K562 (cell line): ENCODE data around the gene GTPBP1. TPM values are rescaled to one million over a fixed set of nuclear protein-coding genes. Genes with fewer than 3 reads are reported as not detected.

Experiments
- ATAC-seq: fragments of 200-7000 bp; cut with Tn5 transposase; 3 replicates; pipeline ENCODE4 v1.9.1; 2020; ENCODE audit warnings: moderate library complexity
- BruUV-seq: library from RNA; stranded (reverse); fragments of 400-500 nt; replicated peaks from 2 replicates; lab custom pipeline; 2021; lab: Mats Ljungman, UMichigan
- CTCF ChIA-PET: fragments of 300-600 bp; formaldehyde crosslinking; extraction: SDS; loops from one replicate; lab custom pipeline; 2021; ENCODE audit warnings: low intra/inter-chr PET ratio; lab: Yijun Ruan, JAX
- POLR2A ChIA-PET: fragments of 300-600, 350-650 bp; sonication (Branson Sonifier 250); formaldehyde crosslinking; extraction: SDS; loops from one replicate; lab custom pipeline; 2021; ENCODE audit warnings: antibody characterized with exemption, inconsistent platforms; lab: Yijun Ruan, JAX
- DNase-seq, 4 experiments: peaks; one replicate each; pipeline versions ENCODE4 v3.0.0 to v3.0.0-alpha.2; 2011 to 2018; ENCODE audit warnings: low spot score in 3 of 4, mixed read lengths in 3 of 4; ENCODE audit errors: extremely low read depth in 1 of 4
- FAIRE-seq: peaks from 2 replicates; lab custom pipeline; 2011; peaks lifted over from hg19 to GRCh38; lab: Jason Lieb, UNC
- H2AFZ ChIP-seq: 2 replicates; pipeline ENCODE4 v1.6.0; 2011; ENCODE audit warnings: low read depth, low read length, control low read depth, inconsistent platforms
- H3K27ac ChIP-seq: fragments of 200-600 bp; 3 replicates; pipeline ENCODE4 v1.8.0; 2011; ENCODE audit warnings: low read depth, mild to moderate bottlenecking, control low read depth, inconsistent platforms, low read length, moderate library complexity, mixed read lengths; ENCODE audit errors: extremely low read depth
- H3K27me3 ChIP-seq, 2 experiments: fragments of 300-600 bp in 1 of 2; 2 replicates in 1 of 2; 3 replicates in 1 of 2; pipeline versions ENCODE4 v1.6.0 to v1.8.0; 2011; ENCODE audit warnings: inconsistent platforms in 2 of 2, low read length in 2 of 2, mild to moderate bottlenecking in 1 of 2, mixed read lengths in 1 of 2, moderate library complexity in 1 of 2; ENCODE audit not compliant: control insufficient read depth in 2 of 2, insufficient read depth in 2 of 2
- H3K36me3 ChIP-seq: fragments of 300-600 bp; 3 replicates; pipeline ENCODE4 v1.8.0; 2011; ENCODE audit warnings: mild to moderate bottlenecking, low read length, inconsistent platforms; ENCODE audit not compliant: control insufficient read depth, insufficient read depth
- H3K4me1 ChIP-seq, 2 experiments: fragments of 200-600 bp in 1 of 2; replicated peaks in 1 of 2; 2 replicates in 1 of 2; 3 replicates in 1 of 2; pipeline versions ENCODE4 v1.5.1 to v1.8.0; 2011; ENCODE audit warnings: inconsistent platforms in 2 of 2, low read length in 2 of 2, mild to moderate bottlenecking in 1 of 2, mixed read lengths in 1 of 2, moderate library complexity in 1 of 2; ENCODE audit not compliant: control insufficient read depth in 2 of 2, insufficient read depth in 2 of 2
- H3K4me2 ChIP-seq: 2 replicates; pipeline ENCODE4 v1.6.1; 2011; ENCODE audit warnings: low read length, control low read depth, inconsistent platforms, mixed read lengths; ENCODE audit not compliant: insufficient read depth
- H3K4me3 ChIP-seq: fragments of 200-600 bp; sonication (generic), shearing (Covaris generic); 2 replicates; pipeline ENCODE4 v1.5.1; 2016; ENCODE audit warnings: control low read depth, inconsistent platforms
- H3K79me2 ChIP-seq: fragments of 200-600 bp; 3 replicates; pipeline ENCODE4 v1.8.0; 2011; ENCODE audit warnings: low read length, inconsistent platforms; ENCODE audit not compliant: control insufficient read depth, insufficient read depth
- H3K9ac ChIP-seq, 2 experiments: 2 replicates each; pipeline versions ENCODE4 v1.6.0 to v1.6.1; 2011; ENCODE audit warnings: low read depth in 2 of 2, low read length in 2 of 2, control low read depth in 1 of 2, inconsistent platforms in 1 of 2, mild to moderate bottlenecking in 1 of 2, mixed read lengths in 1 of 2; ENCODE audit not compliant: insufficient read depth in 1 of 2
- H3K9me1 ChIP-seq: one replicate; pipeline ENCODE4 v1.6.0; 2011; ENCODE audit warnings: inconsistent platforms, mild to moderate bottlenecking, low read length, moderate library complexity; ENCODE audit not compliant: control insufficient read depth, insufficient read depth
- H3K9me3 ChIP-seq: replicated peaks from 2 replicates; pipeline ENCODE4 v1.5.1; 2011; ENCODE audit warnings: low read depth, low read length, inconsistent platforms; ENCODE audit not compliant: control insufficient read depth, insufficient read depth
- H4K20me1 ChIP-seq: replicated peaks from 2 replicates; pipeline ENCODE4 v1.6.1; 2011; ENCODE audit warnings: low read length, inconsistent platforms, mixed read lengths; ENCODE audit not compliant: control insufficient read depth, insufficient read depth
- CBFA2T2 ChIP-seq: fragments of 450-650 bp; conservative IDR thresholded peaks from 2 replicates; pipeline ENCODE4 v1.6.1; 2017; ENCODE audit warnings: mild to moderate bottlenecking
- CBFA2T3 ChIP-seq: fragments of 450-650 bp; IDR thresholded peaks from 2 replicates; pipeline ENCODE4 v1.6.1; 2017
- CREM ChIP-seq: IDR thresholded peaks from 2 replicates; pipeline ENCODE4 v1.6.1; 2014; ENCODE audit warnings: antibody characterized with exemption, low read depth
- E2F3 ChIP-seq: fragments of 250-450 bp; sonication (Bioruptor Pico); IDR thresholded peaks from 2 replicates; pipeline ENCODE4 v1.4.0; 2020; ENCODE audit warnings: mild to moderate bottlenecking
- NFIC ChIP-seq: fragments of 450-650 bp; IDR thresholded peaks from 2 replicates; pipeline ENCODE4 v1.6.1; 2017; ENCODE audit warnings: mild to moderate bottlenecking, inconsistent platforms
- TCF3 ChIP-seq: sonication (generic); formaldehyde crosslinking; IDR thresholded peaks from 2 replicates; pipeline ENCODE4 v1.4.0; 2020; ENCODE audit warnings: mild to moderate bottlenecking, missing genetic modification reagents
- ZNF143 ChIP-seq: sonication (generic); formaldehyde crosslinking; IDR thresholded peaks from 2 replicates; pipeline ENCODE4 v1.9.0; 2022; ENCODE audit warnings: mild to moderate bottlenecking, missing genetic modification reagents
- ZNF696 ChIP-seq: fragments of 250-450 bp; sonication (Bioruptor Pico); conservative IDR thresholded peaks from 2 replicates; pipeline ENCODE4 v1.4.0; 2020; ENCODE audit warnings: mild to moderate bottlenecking, moderate library complexity
- ZNF79 ChIP-seq: fragments of 250-450 bp; sonication (Bioruptor Pico); IDR thresholded peaks from 2 replicates; pipeline ENCODE4 v1.4.0; 2020; ENCODE audit warnings: low read depth, mild to moderate bottlenecking, moderate library complexity
- WGBS: fragments of 100-300 bp; shearing (Covaris generic); methylation state at CpG from one replicate; pipeline ENCODE4 v1.1.6; 2016; ENCODE audit warnings: low coverage, mixed read lengths; ENCODE audit not compliant: insufficient coverage; ENCODE audit errors: missing lambda C conversion rate; 5-methylcytosine and 5-hydroxymethylcytosine counted together
- in situ Hi-C: fragments of 300-500 bp; cut with MboI; formaldehyde crosslinking; loops from 4 replicates; pipeline ENCODE4 v1.15.0; 2018; ENCODE audit warnings: inconsistent platforms, mixed read lengths
- intact Hi-C: fragments of 100-400 bp; cut with micrococcal nuclease; formaldehyde crosslinking; loops from 2 replicates; pipeline ENCODE4 v1.14.2; 2022
- polyA plus RNA-seq, 8 experiments: library from polyadenylated mRNA; depleted of rRNA in 4 of 8; stranded (reverse) in 5 of 8; unstranded in 3 of 8; fragments of >200 nt; fragmentation: Nextera tagmentation in 2 of 8; fragmentation: Illumina TruSeq in 1 of 8; extraction: Ambion mirVana in 2 of 8; extraction: Trizol in 1 of 8; gene quantifications; 2 replicates each; pipeline versions ENCODE4 v1.2.1 to v1.2.3, GENCODE V29; 2011 to 2014; ENCODE audit warnings: inconsistent platforms in 1 of 8, missing spikeins in 1 of 8
- total RNA-seq, 7 experiments: library from RNA; depleted of rRNA in 6 of 7; stranded (reverse); fragments of >200 nt in 6 of 7; fragmentation: Illumina TruSeq in 2 of 7; extraction: Trizol in 2 of 7; gene quantifications; 2 replicates each; pipeline versions ENCODE4 v1.2.1 to v1.2.3, GENCODE V29; 2011 to 2021; ENCODE audit warnings: low replicate concordance in 1 of 7
- TF ChIP-seq, protein P1 (sequence below), 2 experiments: fragments of 450-650 bp; IDR thresholded peaks; 2 replicates each; pipeline ENCODE4 v1.6.1; 2016; ENCODE audit warnings: mild to moderate bottlenecking in 2 of 2, borderline replicate concordance in 1 of 2, low read depth in 1 of 2, moderate library complexity in 1 of 2
- TF ChIP-seq, protein P2 (sequence below): sonication (generic); formaldehyde crosslinking; IDR thresholded peaks from 2 replicates; pipeline ENCODE4 v1.8.0; 2022; ENCODE audit warnings: mild to moderate bottlenecking, missing genetic modification reagents

The GTPBP1 gene
- total and polyA plus RNA-seq, 9 of the 15 experiments (the other 6 are each of a cell fraction or from before 2014, with no cell fraction given), result 0.83 to 53.2 (median 23.3) TPM

DNA sequence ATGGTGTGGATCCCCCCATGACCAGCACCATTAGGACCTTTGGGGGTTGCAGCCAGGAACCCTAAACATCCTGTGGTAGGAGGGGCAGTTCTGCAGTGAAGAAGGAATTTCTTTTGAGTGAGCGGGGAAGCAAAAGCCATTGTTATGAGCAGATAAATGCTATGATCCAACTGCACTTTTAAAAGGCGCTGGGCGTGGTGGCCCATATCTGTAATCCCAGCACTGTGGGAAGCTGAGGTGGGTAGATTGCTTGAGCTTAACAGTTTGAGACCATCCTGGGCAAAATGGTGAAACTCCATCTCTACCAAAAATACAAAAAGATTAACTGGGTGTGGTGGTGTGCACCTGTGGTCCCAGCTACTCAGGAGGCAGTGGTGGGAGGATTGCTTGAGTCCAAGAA lies 29.9 kb upstream of the GTPBP1 start:
- in situ Hi-C loops (no loop called here), intact Hi-C loops (no loop called here)
- ChIA-PET POLR2A (interaction anchor here (1.1 to 1.7 kb wide), 3 partner anchors 8 to 85 kb away, joined by 3 to 6 read pairs (median 5); no protein-coding TSS in a partner anchor), CTCF (no interaction called here)
- Histone ChIP-seq H3K9ac (no peak overlapping the region), H3K4me3 (no peak overlapping the region), H3K36me3 (peaks cover 9% of the 10 kb centered on the region; the same call in 2 of the 3 replicates), H2AFZ (no peak overlapping the region), H4K20me1 (no peaks in the 10 kb centered on the region), H3K79me2 (no peaks in the 10 kb centered on the region), H3K4me1 (peaks cover 0 to 6% of the 10 kb centered on the region in 2 experiments; a peak in 3 of 5 replicates), H3K9me3 (no peaks in the 10 kb centered on the region), H3K9me1 (no peaks in the 10 kb centered on the region), H3K27ac (no peak overlapping the region), H3K4me2 (no peak overlapping the region), H3K27me3 (no peaks in the 10 kb centered on the region)
- no peak for ATAC-seq
- WGBS, result 31% methylated on average over 3 of the region's 3 CpGs
- peak; percentile 26 for FAIRE-seq
- no TSS peak for BruUV-seq
- peak in 1 of 4 experiments; percentile 28 for DNase-seq
- TF ChIP-seq, protein P1, sequence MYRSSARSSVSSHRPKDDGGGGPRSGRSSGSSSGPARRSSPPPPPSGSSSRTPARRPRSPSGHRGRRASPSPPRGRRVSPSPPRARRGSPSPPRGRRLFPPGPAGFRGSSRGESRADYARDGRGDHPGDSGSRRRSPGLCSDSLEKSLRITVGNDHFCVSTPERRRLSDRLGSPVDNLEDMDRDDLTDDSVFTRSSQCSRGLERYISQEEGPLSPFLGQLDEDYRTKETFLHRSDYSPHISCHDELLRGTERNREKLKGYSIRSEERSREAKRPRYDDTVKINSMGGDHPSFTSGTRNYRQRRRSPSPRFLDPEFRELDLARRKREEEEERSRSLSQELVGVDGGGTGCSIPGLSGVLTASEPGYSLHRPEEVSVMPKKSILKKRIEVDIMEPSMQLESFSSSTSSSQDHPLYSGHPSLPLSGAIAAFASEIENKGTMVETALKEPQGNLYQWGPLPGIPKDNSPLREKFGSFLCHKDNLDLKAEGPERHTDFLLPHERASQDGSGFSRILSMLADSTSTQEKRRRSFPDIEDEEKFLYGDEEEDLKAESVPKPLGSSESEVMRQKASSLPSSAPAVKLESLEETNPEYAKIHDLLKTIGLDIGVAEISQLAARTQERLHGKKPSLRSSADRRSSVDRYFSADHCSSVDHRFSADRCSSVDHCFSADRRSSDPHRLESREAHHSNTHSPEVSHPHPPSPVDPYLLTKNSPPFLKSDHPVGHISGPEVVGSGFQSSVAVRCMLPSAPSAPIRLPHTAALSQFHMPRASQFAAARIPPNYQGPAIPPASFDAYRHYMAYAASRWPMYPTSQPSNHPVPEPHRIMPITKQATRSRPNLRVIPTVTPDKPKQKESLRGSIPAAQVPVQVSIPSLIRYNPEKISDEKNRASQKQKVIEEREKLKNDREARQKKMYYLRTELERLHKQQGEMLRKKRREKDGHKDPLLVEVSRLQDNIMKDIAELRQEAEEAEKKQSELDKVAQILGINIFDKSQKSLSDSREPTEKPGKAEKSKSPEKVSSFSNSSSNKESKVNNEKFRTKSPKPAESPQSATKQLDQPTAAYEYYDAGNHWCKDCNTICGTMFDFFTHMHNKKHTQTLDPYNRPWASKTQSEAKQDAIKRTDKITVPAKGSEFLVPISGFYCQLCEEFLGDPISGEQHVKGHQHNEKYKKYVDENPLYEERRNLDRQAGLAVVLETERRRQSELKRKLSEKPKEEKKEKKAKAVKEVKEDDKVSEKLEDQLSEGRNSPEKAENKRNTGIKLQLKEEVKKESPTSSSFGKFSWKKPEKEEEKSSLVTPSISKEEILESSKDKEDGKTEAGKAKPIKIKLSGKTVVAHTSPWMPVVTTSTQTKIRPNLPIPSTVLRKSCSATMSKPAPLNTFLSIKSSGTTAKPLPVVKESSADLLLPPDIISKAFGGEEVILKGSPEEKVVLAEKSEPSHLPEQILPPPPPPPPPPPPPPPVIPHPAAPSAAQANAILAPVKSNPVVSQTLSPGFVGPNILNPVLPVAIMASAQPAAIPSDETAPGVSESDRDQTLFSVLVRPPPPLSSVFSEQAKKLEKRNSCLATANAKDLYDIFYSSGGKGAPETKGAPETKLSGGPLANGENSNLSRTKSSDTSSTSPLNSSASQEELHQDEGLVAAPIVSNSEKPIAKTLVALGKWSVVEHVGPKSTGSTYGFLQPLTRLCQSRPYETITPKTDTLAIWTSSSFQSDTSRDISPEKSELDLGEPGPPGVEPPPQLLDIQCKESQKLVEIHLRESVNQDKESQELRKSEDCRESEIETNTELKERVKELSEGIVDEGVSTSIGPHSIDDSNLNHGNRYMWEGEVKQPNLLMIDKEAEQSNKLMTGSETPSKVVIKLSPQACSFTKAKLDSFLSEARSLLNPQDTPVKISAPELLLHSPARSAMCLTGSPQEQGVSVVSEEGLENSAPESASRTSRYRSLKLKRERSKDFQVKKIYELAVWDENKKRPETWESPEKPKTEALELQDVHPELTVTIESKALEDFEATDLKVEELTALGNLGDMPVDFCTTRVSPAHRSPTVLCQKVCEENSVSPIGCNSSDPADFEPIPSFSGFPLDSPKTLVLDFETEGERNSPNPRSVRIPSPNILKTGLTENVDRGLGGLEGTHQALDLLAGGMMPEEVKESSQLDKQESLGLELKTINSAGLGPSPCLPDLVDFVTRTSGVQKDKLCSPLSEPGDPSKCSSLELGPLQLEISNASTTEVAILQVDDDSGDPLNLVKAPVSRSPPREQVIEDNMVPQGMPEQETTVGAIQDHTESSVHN (IDR thresholded peaks at IDR 0.05; ENCODE audit: borderline replicate concordance in 1 of 2, low read depth in 1 of 2), result no peak
- TF ChIP-seq TCF3 (peak; percentile 51), CREM (no peak), ZNF696 (CRISPR knock-in tag) (no peak), CBFA2T2 (0 out of 2 replicates have a peak, but pooled peaks have one; percentile 17), CBFA2T3 (peak; percentile 40; the same call in 1 of the 2 replicates), ZNF79 (no peak), ZNF143 (CRISPR knock-in tag) (no peak), NFIC (no peak), E2F3 (no peak)
- TF ChIP-seq, protein P2, sequence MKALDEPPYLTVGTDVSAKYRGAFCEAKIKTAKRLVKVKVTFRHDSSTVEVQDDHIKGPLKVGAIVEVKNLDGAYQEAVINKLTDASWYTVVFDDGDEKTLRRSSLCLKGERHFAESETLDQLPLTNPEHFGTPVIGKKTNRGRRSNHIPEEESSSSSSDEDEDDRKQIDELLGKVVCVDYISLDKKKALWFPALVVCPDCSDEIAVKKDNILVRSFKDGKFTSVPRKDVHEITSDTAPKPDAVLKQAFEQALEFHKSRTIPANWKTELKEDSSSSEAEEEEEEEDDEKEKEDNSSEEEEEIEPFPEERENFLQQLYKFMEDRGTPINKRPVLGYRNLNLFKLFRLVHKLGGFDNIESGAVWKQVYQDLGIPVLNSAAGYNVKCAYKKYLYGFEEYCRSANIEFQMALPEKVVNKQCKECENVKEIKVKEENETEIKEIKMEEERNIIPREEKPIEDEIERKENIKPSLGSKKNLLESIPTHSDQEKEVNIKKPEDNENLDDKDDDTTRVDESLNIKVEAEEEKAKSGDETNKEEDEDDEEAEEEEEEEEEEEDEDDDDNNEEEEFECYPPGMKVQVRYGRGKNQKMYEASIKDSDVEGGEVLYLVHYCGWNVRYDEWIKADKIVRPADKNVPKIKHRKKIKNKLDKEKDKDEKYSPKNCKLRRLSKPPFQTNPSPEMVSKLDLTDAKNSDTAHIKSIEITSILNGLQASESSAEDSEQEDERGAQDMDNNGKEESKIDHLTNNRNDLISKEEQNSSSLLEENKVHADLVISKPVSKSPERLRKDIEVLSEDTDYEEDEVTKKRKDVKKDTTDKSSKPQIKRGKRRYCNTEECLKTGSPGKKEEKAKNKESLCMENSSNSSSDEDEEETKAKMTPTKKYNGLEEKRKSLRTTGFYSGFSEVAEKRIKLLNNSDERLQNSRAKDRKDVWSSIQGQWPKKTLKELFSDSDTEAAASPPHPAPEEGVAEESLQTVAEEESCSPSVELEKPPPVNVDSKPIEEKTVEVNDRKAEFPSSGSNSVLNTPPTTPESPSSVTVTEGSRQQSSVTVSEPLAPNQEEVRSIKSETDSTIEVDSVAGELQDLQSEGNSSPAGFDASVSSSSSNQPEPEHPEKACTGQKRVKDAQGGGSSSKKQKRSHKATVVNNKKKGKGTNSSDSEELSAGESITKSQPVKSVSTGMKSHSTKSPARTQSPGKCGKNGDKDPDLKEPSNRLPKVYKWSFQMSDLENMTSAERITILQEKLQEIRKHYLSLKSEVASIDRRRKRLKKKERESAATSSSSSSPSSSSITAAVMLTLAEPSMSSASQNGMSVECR, result no peak
